HL-60 (cell line): ENCODE results near the gene RBM10.

Experiments used
- TF ChIP-seq, protein P1 (sequence below): IDR thresholded peaks from one replicate; pipeline ENCODE4 v1.5.1; 2011; ENCODE audit warnings: low read length, control low read depth, inconsistent platforms; ENCODE audit not compliant: insufficient read depth
- TF ChIP-seq, protein P2 (sequence below): IDR thresholded peaks from 2 replicates; pipeline ENCODE4 v1.6.1; 2012; ENCODE audit warnings: low read depth; ENCODE audit not compliant: insufficient replicate concordance

DNA sequence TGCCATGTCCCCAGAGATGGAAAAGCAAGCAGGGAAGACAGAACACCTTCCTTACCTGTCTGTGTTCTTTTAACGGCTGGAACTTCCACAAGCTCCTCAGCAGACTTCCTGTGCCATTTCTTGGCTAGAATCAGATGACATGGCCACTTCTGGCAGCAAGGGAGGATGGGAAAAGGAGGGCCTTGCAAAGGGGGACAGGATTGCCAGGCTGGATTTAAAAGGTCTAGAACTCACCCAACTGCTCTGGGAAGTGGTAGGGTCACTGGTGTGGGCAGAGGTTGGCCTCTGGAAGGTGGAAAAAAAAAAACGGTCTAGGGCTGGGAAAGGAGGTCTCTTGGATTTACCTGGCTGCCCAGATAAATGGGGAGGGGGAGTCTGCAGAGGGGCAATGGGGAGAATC is 86.1 kb downstream of the RBM10 start:
- TF ChIP-seq, protein P1, sequence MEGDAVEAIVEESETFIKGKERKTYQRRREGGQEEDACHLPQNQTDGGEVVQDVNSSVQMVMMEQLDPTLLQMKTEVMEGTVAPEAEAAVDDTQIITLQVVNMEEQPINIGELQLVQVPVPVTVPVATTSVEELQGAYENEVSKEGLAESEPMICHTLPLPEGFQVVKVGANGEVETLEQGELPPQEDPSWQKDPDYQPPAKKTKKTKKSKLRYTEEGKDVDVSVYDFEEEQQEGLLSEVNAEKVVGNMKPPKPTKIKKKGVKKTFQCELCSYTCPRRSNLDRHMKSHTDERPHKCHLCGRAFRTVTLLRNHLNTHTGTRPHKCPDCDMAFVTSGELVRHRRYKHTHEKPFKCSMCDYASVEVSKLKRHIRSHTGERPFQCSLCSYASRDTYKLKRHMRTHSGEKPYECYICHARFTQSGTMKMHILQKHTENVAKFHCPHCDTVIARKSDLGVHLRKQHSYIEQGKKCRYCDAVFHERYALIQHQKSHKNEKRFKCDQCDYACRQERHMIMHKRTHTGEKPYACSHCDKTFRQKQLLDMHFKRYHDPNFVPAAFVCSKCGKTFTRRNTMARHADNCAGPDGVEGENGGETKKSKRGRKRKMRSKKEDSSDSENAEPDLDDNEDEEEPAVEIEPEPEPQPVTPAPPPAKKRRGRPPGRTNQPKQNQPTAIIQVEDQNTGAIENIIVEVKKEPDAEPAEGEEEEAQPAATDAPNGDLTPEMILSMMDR = no peak
- TF ChIP-seq, protein P2, sequence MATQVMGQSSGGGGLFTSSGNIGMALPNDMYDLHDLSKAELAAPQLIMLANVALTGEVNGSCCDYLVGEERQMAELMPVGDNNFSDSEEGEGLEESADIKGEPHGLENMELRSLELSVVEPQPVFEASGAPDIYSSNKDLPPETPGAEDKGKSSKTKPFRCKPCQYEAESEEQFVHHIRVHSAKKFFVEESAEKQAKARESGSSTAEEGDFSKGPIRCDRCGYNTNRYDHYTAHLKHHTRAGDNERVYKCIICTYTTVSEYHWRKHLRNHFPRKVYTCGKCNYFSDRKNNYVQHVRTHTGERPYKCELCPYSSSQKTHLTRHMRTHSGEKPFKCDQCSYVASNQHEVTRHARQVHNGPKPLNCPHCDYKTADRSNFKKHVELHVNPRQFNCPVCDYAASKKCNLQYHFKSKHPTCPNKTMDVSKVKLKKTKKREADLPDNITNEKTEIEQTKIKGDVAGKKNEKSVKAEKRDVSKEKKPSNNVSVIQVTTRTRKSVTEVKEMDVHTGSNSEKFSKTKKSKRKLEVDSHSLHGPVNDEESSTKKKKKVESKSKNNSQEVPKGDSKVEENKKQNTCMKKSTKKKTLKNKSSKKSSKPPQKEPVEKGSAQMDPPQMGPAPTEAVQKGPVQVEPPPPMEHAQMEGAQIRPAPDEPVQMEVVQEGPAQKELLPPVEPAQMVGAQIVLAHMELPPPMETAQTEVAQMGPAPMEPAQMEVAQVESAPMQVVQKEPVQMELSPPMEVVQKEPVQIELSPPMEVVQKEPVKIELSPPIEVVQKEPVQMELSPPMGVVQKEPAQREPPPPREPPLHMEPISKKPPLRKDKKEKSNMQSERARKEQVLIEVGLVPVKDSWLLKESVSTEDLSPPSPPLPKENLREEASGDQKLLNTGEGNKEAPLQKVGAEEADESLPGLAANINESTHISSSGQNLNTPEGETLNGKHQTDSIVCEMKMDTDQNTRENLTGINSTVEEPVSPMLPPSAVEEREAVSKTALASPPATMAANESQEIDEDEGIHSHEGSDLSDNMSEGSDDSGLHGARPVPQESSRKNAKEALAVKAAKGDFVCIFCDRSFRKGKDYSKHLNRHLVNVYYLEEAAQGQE = no peak
